DMS114 treated with DMSO at 0.1 percent for 48 hours (cell line): ENCODE measurements around the gene LINGO4.
"Not testable (repeated sequence)": the region's sequence is repeated elsewhere in the genome, so short reads cannot be mapped to it uniquely, and the experiment has no call there.

Experiments used
- DNase-seq: peaks from one replicate; lab custom pipeline; 2025; ENCODE audit not compliant: unreplicated experiment; lab: John Stamatoyannopoulos, UW

The LINGO4 gene

GRCh38 chr1:151787689-151788088 is 17.5 kb downstream of the LINGO4 start:
- no peak for DNase-seq

- no peak for DNase-seq
These were observed 21.4 kb downstream of the LINGO4 start for GRCh38 chr1:151783796-151784195.

- DNase-seq = no peak
These were observed 22.5 kb downstream of the LINGO4 start for GRCh38 chr1:151782741-151783140.

- DNase-seq = not testable (repeated sequence)
These were observed 23.2 kb downstream of the LINGO4 start for GRCh38 chr1:151782026-151782425.

- not testable (repeated sequence) for DNase-seq
These were observed 24.5 kb downstream of the LINGO4 start for GRCh38 chr1:151780736-151781135.

GRCh38 chr1:151779852-151780251 is 25.4 kb downstream of the LINGO4 start:
- DNase-seq = no peak

GRCh38 chr1:151777317-151777716 is 27.9 kb downstream of the LINGO4 start:
- no peak for DNase-seq

- DNase-seq = no peak
These were observed 28.6 kb downstream of the LINGO4 start for GRCh38 chr1:151776665-151777062.

GRCh38 chr1:151775894-151776664 is 29.1 kb downstream of the LINGO4 start:
- DNase-seq = no peak

GRCh38 chr1:151774256-151774922 is 30.8 kb downstream of the LINGO4 start:
- no peak for DNase-seq

GRCh38 chr1:151773702-151774101 is 31.5 kb downstream of the LINGO4 start:
- DNase-seq = no peak

GRCh38 chr1:151769270-151769669 is 35.9 kb downstream of the LINGO4 start:
- DNase-seq = not testable (repeated sequence)

- not testable (repeated sequence) for DNase-seq
These were observed 36.7 kb downstream of the LINGO4 start for GRCh38 chr1:151768351-151769066.

GRCh38 chr1:151763990-151764389 is 41.2 kb downstream of the LINGO4 start:
- DNase-seq = peak; percentile 43

- peak; percentile 84 for DNase-seq
These were observed 42.0 kb downstream of the LINGO4 start, which contains the start of gene MRPL9 for GRCh38 chr1:151762941-151763921. Gene MRPL9 (minus strand): TSS chr1:151763496. CDS start chr1:151763479, 17 bp downstream.

- no peak for DNase-seq
These were observed 44.4 kb downstream of the LINGO4 start for GRCh38 chr1:151760597-151761385.

GRCh38 chr1:151759241-151759640 is 46.0 kb downstream of the LINGO4 start:
- no peak for DNase-seq

- no peak for DNase-seq
These were observed 48.9 kb downstream of the LINGO4 start for GRCh38 chr1:151756291-151756690.
